H9 (cell line): ENCODE results near the gene DUSP2. TPM values are rescaled to one million over a fixed set of nuclear protein-coding genes. Genes with fewer than 3 reads are reported as not detected.

ENCODE experiments used
- DNase-seq: peaks from one replicate; pipeline ENCODE4 v3.0.0-alpha.2; 2017
- H2AFZ ChIP-seq: one replicate; pipeline ENCODE4 v1.6.1; 2013; ENCODE audit warnings: mild to moderate bottlenecking, low read length, control low read depth, moderate library complexity
- H2AK5ac ChIP-seq: 2 replicates; pipeline ENCODE4 v1.6.1; 2013; ENCODE audit warnings: low read length, control low read depth, mixed read lengths; ENCODE audit not compliant: insufficient read length
- H2BK120ac ChIP-seq: one replicate; pipeline ENCODE4 v1.6.1; 2013; ENCODE audit warnings: low read depth, mild to moderate bottlenecking, low read length, control low read depth, inconsistent platforms; ENCODE audit not compliant: poor library complexity, severe bottlenecking
- H2BK12ac ChIP-seq: 2 replicates; pipeline ENCODE4 v1.6.1; 2013; ENCODE audit warnings: low read length, control low read depth, mixed read lengths, low read depth; ENCODE audit not compliant: insufficient read length
- H2BK15ac ChIP-seq: 2 replicates; pipeline ENCODE4 v1.6.1; 2013; ENCODE audit warnings: low read depth, low read length, control low read depth
- H2BK20ac ChIP-seq: one replicate; pipeline ENCODE4 v1.6.1; 2013; ENCODE audit warnings: low read depth, mild to moderate bottlenecking, low read length, control low read depth, inconsistent platforms; ENCODE audit not compliant: poor library complexity, severe bottlenecking
- H2BK5ac ChIP-seq: 2 replicates; pipeline ENCODE4 v1.6.1; 2013; ENCODE audit warnings: low read length, control low read depth, mixed read lengths; ENCODE audit not compliant: insufficient read length
- H3K14ac ChIP-seq: 2 replicates; pipeline ENCODE4 v1.6.1; 2013; ENCODE audit warnings: low read length, control low read depth; ENCODE audit not compliant: insufficient read depth
- H3K18ac ChIP-seq: 2 replicates; pipeline ENCODE4 v1.6.1; 2013; ENCODE audit warnings: low read depth, mild to moderate bottlenecking, mixed read lengths, low read length, control low read depth; ENCODE audit not compliant: insufficient read length
- H3K23ac ChIP-seq: 2 replicates; pipeline ENCODE4 v1.6.1; 2013; ENCODE audit warnings: low read length, control low read depth, mixed read lengths, low read depth; ENCODE audit not compliant: insufficient read length
- H3K23me2 ChIP-seq: 2 replicates; pipeline ENCODE4 v1.6.1; 2013; ENCODE audit warnings: low read depth, mild to moderate bottlenecking, mixed read lengths, low read length, control low read depth; ENCODE audit not compliant: insufficient read length, poor library complexity, severe bottlenecking
- H3K27ac ChIP-seq: 2 replicates; pipeline ENCODE4 v1.5.1; 2013; ENCODE audit warnings: low read length, control low read depth, mixed read lengths, low read depth; ENCODE audit not compliant: insufficient read length
- H3K27me3 ChIP-seq: 2 replicates; pipeline ENCODE4 v1.6.1; 2013; ENCODE audit warnings: low read length, control low read depth, inconsistent platforms; ENCODE audit not compliant: insufficient read depth
- H3K4ac ChIP-seq: 2 replicates; pipeline ENCODE4 v1.6.1; 2013; ENCODE audit warnings: low read depth, mild to moderate bottlenecking, control low read depth, inconsistent platforms, low read length, moderate library complexity
- H3K4me1 ChIP-seq: 2 replicates; pipeline ENCODE4 v1.6.1; 2013; ENCODE audit warnings: low read length, control low read depth, inconsistent platforms; ENCODE audit not compliant: insufficient read depth
- H3K4me2 ChIP-seq: 2 replicates; pipeline ENCODE4 v1.6.1; 2013; ENCODE audit warnings: low read length, control low read depth, mixed read lengths; ENCODE audit not compliant: insufficient read length, insufficient read depth
- H3K56ac ChIP-seq: 2 replicates; pipeline ENCODE4 v1.6.1; 2013; ENCODE audit warnings: low read depth, mild to moderate bottlenecking, mixed read lengths, low read length, control low read depth; ENCODE audit not compliant: insufficient read length
- H3K79me1 ChIP-seq: 2 replicates; pipeline ENCODE4 v1.6.1; 2013; ENCODE audit warnings: low read depth, mild to moderate bottlenecking, moderate library complexity, low read length, control low read depth, inconsistent platforms; ENCODE audit not compliant: insufficient read depth, poor library complexity, severe bottlenecking
- H3K79me2 ChIP-seq: 2 replicates; pipeline ENCODE4 v1.6.1; 2013; ENCODE audit warnings: low read length, control low read depth, inconsistent platforms; ENCODE audit not compliant: insufficient read depth
- H3K9ac ChIP-seq: 2 replicates; pipeline ENCODE4 v1.6.1; 2013; ENCODE audit warnings: low read length, control low read depth, mixed read lengths; ENCODE audit not compliant: insufficient read length; ENCODE audit errors: extremely low read depth
- H3K9me3 ChIP-seq: one replicate; pipeline ENCODE4 v1.6.1; 2013; ENCODE audit warnings: low read depth, low read length, inconsistent platforms; ENCODE audit not compliant: control insufficient read depth
- H3T11ph ChIP-seq: one replicate; pipeline ENCODE4 v1.6.1; 2013; ENCODE audit warnings: mild to moderate bottlenecking, low read length, control low read depth, inconsistent platforms
- H4K20me1 ChIP-seq: one replicate; pipeline ENCODE4 v1.6.1; 2013; ENCODE audit not compliant: control insufficient read depth, insufficient read length, insufficient read depth
- H4K5ac ChIP-seq: 2 replicates; pipeline ENCODE4 v1.6.1; 2013; ENCODE audit warnings: low read depth, mild to moderate bottlenecking, mixed read lengths, low read length, control low read depth; ENCODE audit not compliant: insufficient read length
- H4K8ac ChIP-seq: replicated peaks from 2 replicates; pipeline ENCODE4 v1.6.1; 2013; ENCODE audit warnings: low read length, control low read depth, mixed read lengths, low read depth; ENCODE audit not compliant: insufficient read length
- H4K91ac ChIP-seq: 2 replicates; pipeline ENCODE4 v1.6.1; 2013; ENCODE audit warnings: low read depth, mild to moderate bottlenecking, moderate library complexity, mixed read lengths, low read length, control low read depth; ENCODE audit not compliant: insufficient read length
- H3K27ac Mint-ChIP-seq, 3 experiments: 2 replicates in 2 of 3; 3 replicates in 1 of 3; pipeline ENCODE4 v1.8.0; 2020 to 2021; ENCODE audit warnings: mixed read lengths in 3 of 3, mild to moderate bottlenecking in 1 of 3, moderate library complexity in 1 of 3
- H3K27me3 Mint-ChIP-seq: 2 replicates; pipeline ENCODE4 v1.8.0; 2021; ENCODE audit warnings: low read depth, mild to moderate bottlenecking, moderate library complexity, mixed read lengths
- H3K36me3 Mint-ChIP-seq, 3 experiments: 2 replicates in 2 of 3; 3 replicates in 1 of 3; pipeline ENCODE4 v1.8.0; 2020 to 2021; ENCODE audit warnings: low read depth in 3 of 3, mixed read lengths in 3 of 3; ENCODE audit not compliant: insufficient read depth in 1 of 3
- H3K4me1 Mint-ChIP-seq, 2 experiments: 2 replicates each; pipeline ENCODE4 v1.8.0; 2020; ENCODE audit warnings: mixed read lengths in 2 of 2
- H3K4me3 Mint-ChIP-seq, 2 experiments: 2 replicates in 1 of 2; 3 replicates in 1 of 2; pipeline ENCODE4 v1.8.0; 2020 to 2021; ENCODE audit warnings: mild to moderate bottlenecking in 2 of 2, mixed read lengths in 2 of 2, moderate library complexity in 1 of 2
- H3K9me3 Mint-ChIP-seq, 2 experiments: 2 replicates in 1 of 2; 3 replicates in 1 of 2; pipeline ENCODE4 v1.8.0; 2020; ENCODE audit warnings: mild to moderate bottlenecking in 2 of 2, mixed read lengths in 2 of 2, moderate library complexity in 1 of 2
- WGBS: extraction: QIAGEN DNeasy Blood & Tissue Kit; methylation state at CpG from one replicate; pipeline ENCODE4 v1.1.7; 2013; ENCODE audit warnings: missing lambda C conversion rate, low lambda C conversion rate, mixed read lengths; ENCODE audit not compliant: insufficient read length; ENCODE audit errors: extremely low coverage; 5-methylcytosine and 5-hydroxymethylcytosine counted together
- total RNA-seq: library from RNA; stranded (reverse); gene quantifications from 2 replicates; pipeline ENCODE4 v1.2.1, GENCODE V29; 2021
- TF ChIP-seq, protein P1 (sequence below): fragments of 200-600 bp; sonication (generic); conservative IDR thresholded peaks from 3 replicates; pipeline ENCODE4 v1.8.0; 2021; ENCODE audit warnings: antibody characterized with exemption, mild to moderate bottlenecking

DUSP2 gene
- total RNA-seq, 1 experiment from 2014 or later, result 14.9 TPM

GRCh38 chr2:96102596-96103186, 42.5 kb downstream of the DUSP2 start:
- Histone ChIP-seq H3K4ac (no peak overlapping the region), H2BK20ac (no peak overlapping the region), H3K9ac (no peak overlapping the region), H4K5ac (no peak overlapping the region), H3K4me2 (no peak overlapping the region), H3T11ph (no peak overlapping the region), H3K14ac (no peak overlapping the region), H4K91ac (no peak overlapping the region), H3K9me3 (no peaks in the 10 kb centered on the region), H4K8ac (no peak overlapping the region), H2BK120ac (no peak overlapping the region), H3K79me2 (no peaks in the 10 kb centered on the region), H2BK15ac (no peak overlapping the region), H2AK5ac (no peak overlapping the region), H3K4me1 (no peaks in the 10 kb centered on the region; the same call in 1 of the 2 replicates), H3K27me3 (no peaks in the 10 kb centered on the region), H3K27ac (no peak overlapping the region), H3K18ac (no peak overlapping the region), H3K79me1 (no peaks in the 10 kb centered on the region), H4K20me1 (no peaks in the 10 kb centered on the region), H3K23ac (no peak overlapping the region), H2BK12ac (no peak overlapping the region), H3K23me2 (no peaks in the 10 kb centered on the region), H2AFZ (no peak overlapping the region), H3K56ac (no peak overlapping the region), H2BK5ac (no peak overlapping the region)
- H3K27me3 Mint-ChIP-seq, result peaks cover 5% of the 10 kb centered on the region
- H3K36me3 Mint-ChIP-seq, result peaks cover 5 to 8% (median 7%) of the 10 kb centered on the region in 3 experiments; a peak in 5 of 7 replicates
- peak; percentile 26 for DNase-seq
- no peak overlapping the region; a peak in 1 of 5 replicates for H3K4me3 Mint-ChIP-seq
- H3K4me1 Mint-ChIP-seq, result peaks cover 12 to 33% of the 10 kb centered on the region in 2 experiments
- H3K9me3 Mint-ChIP-seq, result peaks cover 9 to 11% of the 10 kb centered on the region in 2 experiments
- TF ChIP-seq, protein P1, sequence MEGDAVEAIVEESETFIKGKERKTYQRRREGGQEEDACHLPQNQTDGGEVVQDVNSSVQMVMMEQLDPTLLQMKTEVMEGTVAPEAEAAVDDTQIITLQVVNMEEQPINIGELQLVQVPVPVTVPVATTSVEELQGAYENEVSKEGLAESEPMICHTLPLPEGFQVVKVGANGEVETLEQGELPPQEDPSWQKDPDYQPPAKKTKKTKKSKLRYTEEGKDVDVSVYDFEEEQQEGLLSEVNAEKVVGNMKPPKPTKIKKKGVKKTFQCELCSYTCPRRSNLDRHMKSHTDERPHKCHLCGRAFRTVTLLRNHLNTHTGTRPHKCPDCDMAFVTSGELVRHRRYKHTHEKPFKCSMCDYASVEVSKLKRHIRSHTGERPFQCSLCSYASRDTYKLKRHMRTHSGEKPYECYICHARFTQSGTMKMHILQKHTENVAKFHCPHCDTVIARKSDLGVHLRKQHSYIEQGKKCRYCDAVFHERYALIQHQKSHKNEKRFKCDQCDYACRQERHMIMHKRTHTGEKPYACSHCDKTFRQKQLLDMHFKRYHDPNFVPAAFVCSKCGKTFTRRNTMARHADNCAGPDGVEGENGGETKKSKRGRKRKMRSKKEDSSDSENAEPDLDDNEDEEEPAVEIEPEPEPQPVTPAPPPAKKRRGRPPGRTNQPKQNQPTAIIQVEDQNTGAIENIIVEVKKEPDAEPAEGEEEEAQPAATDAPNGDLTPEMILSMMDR, result no peak
- WGBS, result no CpG with 5 or more reads among the region's 15 CpGs
- no peak overlapping the region for H3K27ac Mint-ChIP-seq
